GM19397 (cell line): ENCODE measurements around the gene INHA.

Source experiments
- ATAC-seq: cut with Tn5 transposase; IDR thresholded peaks from one replicate; pipeline ENCODE4 v1.9.1; 2021; ENCODE audit warnings: mild to moderate bottlenecking, moderate library complexity; ENCODE audit not compliant: unreplicated experiment

Gene INHA, protein sequence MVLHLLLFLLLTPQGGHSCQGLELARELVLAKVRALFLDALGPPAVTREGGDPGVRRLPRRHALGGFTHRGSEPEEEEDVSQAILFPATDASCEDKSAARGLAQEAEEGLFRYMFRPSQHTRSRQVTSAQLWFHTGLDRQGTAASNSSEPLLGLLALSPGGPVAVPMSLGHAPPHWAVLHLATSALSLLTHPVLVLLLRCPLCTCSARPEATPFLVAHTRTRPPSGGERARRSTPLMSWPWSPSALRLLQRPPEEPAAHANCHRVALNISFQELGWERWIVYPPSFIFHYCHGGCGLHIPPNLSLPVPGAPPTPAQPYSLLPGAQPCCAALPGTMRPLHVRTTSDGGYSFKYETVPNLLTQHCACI

DNA sequence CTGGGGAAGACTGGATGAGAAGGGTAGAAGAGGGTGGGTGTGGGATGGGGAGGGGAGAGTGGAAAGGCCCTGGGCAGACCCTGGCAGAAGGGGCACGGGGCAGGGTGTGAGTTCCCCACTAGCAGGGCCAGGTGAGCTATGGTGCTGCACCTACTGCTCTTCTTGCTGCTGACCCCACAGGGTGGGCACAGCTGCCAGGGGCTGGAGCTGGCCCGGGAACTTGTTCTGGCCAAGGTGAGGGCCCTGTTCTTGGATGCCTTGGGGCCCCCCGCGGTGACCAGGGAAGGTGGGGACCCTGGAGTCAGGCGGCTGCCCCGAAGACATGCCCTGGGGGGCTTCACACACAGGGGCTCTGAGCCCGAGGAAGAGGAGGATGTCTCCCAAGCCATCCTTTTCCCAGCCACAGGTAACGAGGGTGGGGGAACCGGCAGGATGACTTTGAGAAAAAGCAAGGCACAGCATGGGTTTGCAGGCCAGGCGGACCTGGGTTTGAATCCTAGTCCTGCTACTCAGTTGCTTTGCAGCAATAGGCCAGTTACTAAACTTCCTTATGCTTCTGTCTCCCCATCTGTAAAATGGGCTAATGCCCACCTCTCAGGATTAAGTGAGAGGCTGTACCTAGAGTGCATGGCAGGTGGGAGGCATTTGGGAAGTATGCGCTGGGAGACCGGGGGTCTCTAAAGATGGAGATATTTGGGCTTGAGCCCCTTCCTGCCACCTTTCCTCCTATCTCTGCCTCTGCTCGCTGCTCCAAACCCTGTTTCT lies at the start of gene INHA:
TSS of gene INHA (plus strand) at position 74 of the 765 bp plus-strand sequence. CDS start at position 139, 65 bp downstream.
- no peak for ATAC-seq

DNA sequence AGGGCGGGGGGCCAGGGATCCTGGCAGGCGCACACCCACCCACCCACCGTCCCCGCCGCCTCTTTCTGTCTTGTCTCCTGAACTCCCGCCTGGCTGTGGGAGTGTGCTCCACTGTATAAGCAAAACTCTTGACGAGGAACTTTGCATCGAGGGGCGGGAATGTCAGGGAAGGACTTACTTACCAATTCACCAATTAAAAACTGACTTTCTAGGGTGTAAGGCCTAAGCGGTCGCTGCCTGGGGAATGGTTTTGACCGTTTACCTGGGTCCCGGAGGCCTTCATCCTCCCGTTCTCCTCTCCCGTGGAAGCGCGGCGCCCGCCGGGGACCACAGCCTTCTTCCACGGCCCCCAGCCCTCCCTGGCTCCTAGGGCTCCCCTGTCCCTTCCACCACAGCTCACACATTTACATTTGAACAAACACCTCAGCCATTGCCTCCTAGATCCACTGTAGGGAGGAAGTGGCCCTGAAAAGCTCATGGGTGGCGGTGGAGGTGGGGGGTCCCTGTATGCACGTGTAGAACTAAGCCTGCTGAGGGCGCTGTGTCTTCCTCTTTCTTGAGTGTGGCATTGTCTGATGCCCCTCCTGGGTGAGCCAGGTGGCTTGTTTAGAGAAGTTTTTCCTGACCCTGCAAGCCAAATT lies 49.0 kb upstream of the INHA start:
- ATAC-seq: no peak

DNA sequence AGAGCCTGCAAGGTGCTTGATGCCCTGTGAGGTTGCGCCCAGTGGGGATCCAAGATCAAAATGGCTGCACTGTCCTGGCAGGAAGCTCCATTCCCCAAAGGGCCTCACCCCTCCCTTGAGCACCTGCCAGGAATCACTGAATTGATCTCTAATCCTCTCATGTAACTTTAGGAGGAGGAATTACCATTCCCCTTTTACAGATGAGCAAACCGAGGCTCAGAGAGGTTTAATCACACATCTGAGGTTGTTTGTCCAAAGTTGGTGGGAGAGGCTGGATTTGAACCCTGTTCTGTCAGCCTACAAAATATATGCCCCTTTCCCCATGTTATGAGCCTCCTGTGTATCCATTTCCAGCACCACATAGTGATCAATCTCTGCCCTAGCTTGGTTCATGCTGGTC lies 47.3 kb upstream of the INHA start:
- ATAC-seq: no peak

DNA sequence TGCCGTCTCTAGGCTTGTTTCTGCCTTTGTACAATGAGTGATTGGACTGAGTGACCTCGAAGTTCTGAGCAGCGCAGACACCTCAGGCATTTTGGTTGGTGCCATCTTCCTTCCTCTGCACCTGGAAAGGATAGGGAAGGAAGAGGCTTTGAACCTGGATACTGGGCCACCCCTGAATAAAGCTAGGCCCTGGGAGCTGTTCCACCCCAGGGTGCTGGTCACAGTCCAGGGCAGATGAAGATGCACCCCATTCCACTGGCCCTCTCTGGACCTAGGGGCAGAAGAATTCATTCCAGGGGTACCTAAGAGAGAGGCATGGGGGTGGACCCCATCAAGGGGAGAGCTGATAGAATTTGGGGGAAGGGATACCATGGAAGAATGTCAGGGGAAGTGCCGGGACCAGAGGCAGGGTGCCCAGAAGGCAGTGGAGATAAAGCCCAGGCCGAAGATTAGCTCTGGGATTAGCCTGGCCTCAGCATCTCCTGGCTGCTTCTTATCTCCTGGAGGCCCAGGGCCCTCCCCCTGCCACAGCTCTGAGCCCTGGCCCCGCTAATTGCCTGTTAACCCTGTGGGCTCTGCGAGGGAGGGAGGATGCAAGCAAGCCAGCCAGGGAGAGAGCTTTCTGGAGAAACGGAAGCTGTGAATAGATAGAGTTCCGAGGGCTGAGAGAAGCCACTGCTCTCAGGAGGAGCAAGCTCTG lies 46.4 kb upstream of the INHA start:
- ATAC-seq: no peak

DNA sequence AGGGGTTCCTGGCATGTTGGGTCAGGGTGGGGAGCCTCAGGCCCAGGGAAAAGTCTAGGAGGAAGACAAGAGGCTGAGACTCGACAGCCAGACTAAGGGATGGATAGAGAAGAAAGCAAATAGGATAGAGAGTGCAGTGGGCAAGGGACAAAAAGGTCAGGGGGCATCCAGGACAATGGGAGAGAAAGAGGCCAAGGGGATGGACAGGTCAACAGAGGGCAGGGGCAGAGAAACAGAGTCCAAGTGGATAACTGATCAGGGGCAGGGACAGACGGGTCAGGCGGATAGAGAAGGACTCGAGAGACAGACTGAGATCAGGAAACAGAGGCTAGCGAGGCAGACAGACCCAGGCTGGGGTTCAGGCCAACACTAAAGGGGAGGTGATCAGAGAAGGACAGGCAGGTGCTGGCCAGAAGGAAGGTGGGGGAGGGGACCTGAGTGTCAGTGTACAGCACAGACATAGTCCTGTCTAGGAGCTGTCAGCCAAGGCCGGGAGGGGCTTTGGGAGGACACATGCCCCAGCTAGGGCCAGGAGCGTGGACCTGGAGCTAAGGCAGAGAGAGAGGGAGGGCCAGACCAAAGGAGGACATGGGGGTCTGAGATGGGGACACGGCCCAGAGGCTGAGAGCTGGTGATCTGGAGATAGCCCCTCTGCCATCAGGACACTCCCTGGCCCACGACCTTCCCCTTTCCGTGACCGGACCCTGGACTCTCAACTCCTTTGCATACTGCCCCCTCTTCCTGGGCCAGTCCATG lies 45.6 kb upstream of the INHA start:
- no peak for ATAC-seq

DNA sequence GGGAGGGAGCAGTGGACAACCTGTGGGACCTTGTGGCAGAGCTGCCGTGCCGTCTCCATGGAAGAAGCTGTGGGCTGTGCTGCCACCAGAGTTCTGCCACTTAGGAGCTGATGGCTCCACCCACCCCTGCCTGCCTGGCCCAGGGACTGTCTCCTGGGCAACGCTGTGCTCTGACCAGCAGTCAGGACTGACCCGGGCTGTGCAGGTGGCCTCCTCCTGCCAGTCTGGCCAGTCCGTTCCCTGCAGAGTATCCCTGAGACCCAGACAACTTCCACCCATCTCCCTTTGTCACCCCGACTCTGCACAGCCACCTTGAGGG lies 45.1 kb upstream of the INHA start:
- no peak for ATAC-seq

DNA sequence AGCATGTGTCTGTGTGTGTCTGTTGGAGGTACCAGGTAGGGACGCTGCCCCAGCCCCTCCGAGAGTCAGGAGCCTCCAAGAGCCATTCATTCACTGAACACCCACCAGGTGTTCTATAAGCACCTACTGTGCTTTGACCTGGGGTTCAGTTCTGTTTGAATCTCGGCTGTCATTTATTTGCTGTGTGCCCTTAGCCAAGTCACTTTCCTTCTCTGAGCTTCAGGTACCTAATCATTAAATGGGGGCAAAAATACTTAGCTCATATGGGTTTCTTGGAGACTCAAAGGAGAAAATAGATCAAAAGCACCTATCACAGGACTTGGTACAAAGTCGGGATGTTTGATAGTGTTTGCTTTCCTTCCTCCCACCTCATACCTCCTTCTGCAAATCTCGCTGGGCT lies 44.6 kb upstream of the INHA start:
- ATAC-seq: no peak

DNA sequence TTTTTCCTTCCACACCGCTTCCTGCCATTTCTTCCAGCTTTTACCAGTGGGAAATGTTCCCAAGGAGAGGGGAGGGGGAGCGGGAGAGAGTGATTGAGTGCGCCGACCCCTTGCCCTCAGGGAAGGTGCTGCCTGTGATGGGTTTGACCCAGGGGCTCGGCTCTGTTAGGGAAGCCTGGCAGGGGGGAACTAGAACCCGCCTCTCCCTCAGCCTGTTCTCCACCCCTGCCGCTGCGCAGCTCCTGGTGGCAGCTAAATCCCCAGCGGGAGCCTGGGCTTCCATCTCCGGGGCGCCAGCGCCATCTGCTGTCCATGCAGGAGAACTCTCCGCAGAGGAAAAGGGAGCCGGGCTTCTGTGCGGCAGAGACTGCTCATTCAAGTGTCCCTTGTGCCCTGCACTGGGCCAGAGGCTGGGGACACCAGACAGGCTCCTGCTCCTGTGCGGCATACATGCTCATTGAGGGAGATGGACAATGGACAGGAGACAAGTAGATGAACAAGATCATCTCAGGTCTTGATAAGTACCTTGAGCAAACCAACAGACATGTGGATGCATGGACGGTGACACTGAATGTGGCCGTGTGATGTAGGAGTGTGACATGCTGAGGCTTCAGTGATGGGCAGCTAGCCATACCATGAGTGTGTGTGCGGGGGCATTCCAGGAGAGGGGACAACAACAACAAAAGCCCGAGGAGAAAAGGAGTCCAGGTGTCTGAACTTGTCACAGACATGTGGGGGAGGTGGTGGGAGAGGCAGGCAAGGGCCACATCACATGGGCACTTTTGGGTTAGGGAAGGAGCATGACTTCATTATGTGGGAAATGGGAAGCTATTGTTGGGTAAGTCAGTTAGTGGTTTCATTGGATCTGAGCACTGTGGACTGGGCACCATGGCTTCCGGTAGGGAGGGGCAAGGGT lies 41.8 kb upstream of the INHA start:
- peak; percentile 74 for ATAC-seq

DNA sequence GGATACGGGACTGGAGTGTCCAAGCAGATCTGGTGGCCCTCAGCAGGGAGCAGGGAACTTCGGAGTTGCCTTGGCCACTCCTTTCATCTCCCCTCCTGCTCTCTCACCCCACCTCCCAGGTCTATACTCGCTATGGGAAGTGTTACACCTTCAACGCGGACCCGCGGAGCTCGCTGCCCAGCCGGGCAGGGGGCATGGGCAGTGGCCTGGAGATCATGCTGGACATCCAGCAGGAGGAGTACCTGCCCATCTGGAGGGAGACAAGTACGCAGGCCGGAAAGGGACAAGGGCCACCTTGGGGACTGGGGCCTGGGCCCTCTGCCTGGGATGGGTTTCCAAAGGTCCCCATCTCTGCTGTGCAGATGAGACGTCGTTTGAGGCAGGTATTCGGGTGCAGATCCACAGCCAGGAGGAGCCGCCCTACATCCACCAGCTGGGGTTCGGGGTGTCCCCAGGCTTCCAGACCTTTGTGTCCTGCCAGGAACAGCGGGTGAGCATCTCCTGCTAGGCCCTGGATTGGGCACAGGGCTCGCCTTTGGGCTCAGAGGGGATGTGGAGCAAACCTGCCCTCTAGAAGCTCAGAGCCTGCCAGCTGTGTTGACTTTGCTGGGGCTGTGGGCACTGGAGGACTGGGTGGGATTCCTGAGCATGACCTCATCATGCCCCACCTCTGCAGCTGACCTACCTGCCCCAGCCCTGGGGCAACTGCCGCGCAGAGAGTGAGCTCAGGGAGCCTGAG lies 40.3 kb upstream of the INHA start:
- no peak for ATAC-seq

DNA sequence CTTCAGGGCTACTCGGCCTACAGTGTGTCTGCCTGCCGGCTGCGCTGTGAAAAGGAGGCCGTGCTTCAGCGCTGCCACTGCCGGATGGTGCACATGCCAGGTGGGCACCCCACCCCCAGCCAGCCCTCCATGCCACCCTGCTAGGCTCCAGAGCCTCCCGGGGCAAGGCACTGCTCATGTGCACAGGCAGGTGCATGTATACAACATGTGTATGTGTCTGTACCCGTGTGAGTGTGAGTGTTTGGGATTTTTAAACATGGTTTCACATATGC lies 39.8 kb upstream of the INHA start:
- ATAC-seq: no peak

DNA sequence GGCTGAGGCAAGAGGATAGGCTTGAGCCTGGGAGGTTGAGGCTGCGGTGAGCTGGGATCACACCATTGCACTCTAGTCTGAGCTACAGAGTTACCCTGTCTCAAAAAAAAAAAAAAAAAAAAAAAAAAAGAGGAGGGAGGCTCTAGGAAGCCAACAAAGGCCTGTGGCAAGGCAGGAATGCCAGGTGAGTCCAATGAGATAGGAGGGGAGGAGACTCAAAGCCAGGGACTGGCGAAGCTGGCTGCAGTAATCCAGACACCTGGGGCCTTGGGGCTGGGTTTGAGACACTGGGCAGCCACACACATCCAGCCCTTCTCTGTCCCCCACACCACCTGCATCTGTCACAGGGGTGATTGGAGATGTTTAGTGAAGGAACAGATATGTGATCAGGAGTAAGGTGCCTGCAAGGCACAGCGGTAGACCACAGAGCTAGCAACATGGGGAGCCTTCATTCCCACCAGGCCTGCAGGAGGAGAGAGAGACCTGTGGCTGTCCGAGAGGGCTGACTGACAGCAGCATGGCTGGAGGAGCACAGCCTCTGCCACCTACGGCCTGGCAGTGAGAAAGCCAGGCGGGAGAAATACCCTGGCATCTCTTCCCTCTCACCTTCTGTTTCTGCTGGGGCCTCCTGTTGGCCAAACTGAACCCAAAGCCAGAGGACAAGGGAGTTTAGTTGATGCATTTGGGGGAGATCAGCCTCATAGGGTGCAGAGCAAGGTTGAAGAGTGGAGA lies 38.0 kb upstream of the INHA start:
- no peak for ATAC-seq

DNA sequence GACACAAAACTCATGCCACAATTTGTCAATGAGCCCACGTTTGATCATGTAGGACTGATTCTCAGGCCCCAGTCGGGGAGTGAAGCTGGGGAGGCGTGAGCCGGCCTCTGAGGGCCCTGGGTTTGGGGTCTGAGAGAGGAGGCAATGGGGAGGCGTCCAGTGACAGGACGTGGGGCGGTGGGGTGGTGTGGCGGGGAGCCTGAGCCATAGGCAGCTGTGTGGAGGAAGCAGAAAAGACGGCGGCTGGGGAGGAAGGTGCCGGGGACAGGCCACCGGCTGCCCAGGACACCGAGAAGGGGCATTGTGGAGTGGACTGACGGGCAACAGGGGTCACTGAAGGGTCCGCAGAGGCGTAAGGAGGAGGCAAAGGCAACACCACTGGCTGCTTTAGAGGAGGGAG lies 35.7 kb upstream of the INHA start:
- ATAC-seq: no peak

DNA sequence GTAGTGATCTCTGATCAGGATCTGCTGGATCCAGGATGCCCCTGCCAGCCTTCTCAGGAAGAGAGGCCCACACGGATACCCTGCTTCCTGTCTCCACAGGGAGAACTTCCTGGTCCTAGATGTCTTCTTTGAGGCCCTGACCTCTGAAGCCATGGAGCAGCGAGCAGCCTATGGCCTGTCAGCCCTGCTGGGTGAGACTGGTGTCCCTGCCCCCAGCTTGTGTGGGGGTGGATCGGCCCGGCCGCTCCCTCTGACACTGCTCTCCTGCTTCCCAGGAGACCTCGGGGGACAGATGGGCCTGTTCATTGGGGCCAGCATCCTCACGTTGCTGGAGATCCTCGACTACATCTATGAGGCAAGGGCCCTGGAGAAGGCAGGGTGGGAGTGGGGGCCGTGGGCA lies 35.1 kb upstream of the INHA start:
- ATAC-seq: no peak

DNA sequence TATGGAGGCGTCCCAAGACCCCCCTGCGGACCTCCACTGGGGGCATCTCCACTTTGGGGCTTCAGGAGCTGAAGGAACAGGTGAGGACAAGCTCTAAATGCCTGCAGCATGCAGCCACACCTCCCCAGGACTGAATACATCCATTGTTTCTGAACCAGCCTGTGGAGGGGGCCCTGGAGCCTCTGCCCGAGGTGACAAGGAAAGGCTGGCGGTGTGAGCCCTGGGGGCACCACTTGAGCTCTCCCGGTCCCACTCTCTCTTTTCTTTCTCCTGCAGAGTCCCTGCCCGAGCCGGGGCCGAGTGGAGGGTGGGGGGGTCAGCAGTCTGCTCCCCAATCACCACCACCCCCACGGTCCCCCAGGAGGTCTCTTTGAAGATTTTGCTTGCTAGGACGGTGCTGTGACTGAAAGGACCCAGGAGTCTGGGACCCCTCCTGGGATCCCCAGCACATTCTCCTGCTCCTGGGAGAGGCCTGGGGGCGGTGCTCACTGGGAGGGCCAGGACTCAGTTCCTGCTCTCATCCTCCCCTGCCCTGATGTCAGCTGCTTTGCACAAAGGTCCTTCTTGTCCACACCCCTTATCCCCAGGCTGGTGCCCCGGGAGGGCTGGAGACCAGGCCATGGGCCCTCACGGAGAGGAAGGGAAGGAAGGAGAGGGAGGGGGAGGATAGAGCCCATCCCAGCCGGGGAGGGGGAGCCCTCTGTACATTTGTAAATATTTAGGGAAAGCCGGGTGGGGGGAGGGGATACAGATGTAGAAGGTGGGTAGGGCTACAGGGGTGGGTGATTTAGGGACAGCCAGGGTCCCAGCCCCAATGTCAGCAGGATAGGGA lies 34.2 kb upstream of the INHA start:
- no peak for ATAC-seq

DNA sequence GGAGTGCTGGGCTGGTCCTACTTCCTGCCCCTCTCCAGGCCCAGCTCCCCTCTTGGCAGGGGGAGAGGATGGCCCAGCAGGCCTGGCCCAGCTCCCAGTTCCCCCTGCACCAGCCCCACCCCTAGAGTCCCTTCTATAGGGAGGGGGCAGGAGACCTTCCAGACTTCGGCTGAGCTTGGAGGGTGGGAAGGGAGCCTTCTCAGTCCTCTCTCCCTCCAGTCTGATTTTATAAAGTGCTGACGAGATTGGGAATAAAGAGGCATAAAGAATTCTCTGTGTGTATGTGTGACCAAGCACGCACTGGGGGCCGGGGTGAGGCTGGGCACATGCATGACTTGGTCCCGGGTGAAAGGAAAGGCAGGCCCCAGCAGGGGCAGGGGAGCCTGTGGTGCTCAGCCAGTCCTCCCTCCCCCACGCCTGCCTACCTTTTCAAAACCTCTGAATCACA lies 33.6 kb upstream of the INHA start:
- ATAC-seq: no peak

DNA sequence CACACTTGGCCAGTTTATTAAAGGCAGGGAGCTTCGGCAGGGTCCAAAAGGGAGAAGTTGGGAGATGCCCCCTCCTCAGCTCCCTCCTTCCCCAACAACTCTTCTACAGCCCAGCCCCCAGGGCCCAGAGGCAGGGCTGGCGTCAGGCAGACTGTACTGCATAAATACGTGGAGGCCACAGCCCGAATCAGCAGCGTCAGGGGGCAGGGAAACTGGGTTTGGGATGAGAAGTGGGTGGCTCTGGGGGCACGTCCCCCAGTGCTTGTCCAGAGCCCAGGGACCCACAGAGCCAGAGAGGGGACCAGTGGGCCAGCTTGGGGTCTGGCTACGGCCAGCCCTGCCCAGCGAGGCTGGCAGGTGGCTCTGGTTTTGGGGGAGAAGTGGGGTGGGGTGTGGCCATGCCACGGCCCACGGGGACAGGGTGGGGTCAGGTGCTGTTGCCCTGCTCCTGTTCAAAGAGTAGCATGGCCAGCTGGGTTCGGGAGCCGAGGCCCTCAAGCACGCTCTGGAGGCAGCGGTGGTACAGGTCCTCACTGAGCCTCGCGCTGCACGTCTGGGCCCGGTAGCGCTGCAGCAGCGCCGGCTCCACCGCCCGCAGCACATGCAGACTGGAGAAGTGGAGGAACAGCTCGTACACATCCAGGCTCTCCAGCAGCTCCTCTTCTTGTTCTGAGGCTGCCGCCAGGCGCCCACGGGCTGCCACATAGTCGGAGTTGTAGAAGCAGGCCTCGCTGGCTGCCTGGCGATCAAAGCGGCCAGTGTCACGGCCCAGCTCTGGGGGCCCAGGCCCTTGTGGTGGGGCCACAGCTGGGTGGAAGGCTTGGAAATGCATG lies 32.9 kb upstream of the INHA start:
- ATAC-seq: no peak
